Karpas-422 (cell line): ENCODE data around the gene GON4L. TPM values are rescaled to one million over a fixed set of nuclear protein-coding genes. Genes with fewer than 3 reads are reported as not detected.
"Not testable (repeated sequence)": the region's sequence is repeated elsewhere in the genome, so short reads cannot be mapped to it uniquely, and the experiment has no call there.

Experiments used
- DNase-seq: peaks from one replicate; pipeline ENCODE4 v3.0.0-alpha.2; 2015
- H2AFZ ChIP-seq: fragments of 200-600 bp; sonication (generic); 2 replicates; pipeline ENCODE4 v1.6.1; 2014; ENCODE audit warnings: antibody characterized with exemption, low read length, mixed read lengths
- H3K27ac ChIP-seq: fragments of 200-600 bp; sonication (generic); 2 replicates; pipeline ENCODE4 v1.5.1; 2014; ENCODE audit warnings: mild to moderate bottlenecking, low read length, moderate library complexity
- H3K27me3 ChIP-seq: fragments of 200-600 bp; sonication (generic); 2 replicates; pipeline ENCODE4 v1.6.1; 2014; ENCODE audit warnings: low read length, mixed read lengths
- H3K36me3 ChIP-seq: fragments of 200-600 bp; sonication (generic); 2 replicates; pipeline ENCODE4 v1.6.1; 2014; ENCODE audit warnings: low read length, mixed read lengths; ENCODE audit not compliant: insufficient read depth
- H3K4me1 ChIP-seq: fragments of 200-600 bp; sonication (generic); 2 replicates; pipeline ENCODE4 v1.6.1; 2014; ENCODE audit warnings: mild to moderate bottlenecking, low read length, mixed read lengths
- H3K4me2 ChIP-seq: fragments of 200-600 bp; sonication (generic); 2 replicates; pipeline ENCODE4 v1.6.1; 2014; ENCODE audit warnings: low read length, low read depth, mild to moderate bottlenecking; ENCODE audit not compliant: poor library complexity, severe bottlenecking
- H3K4me3 ChIP-seq: fragments of 200-600 bp; sonication (generic); 2 replicates; pipeline ENCODE4 v1.5.1; 2014; ENCODE audit warnings: mild to moderate bottlenecking, antibody characterized with exemption, low read length, mixed read lengths
- H3K79me2 ChIP-seq: fragments of 200-600 bp; sonication (generic); 2 replicates; pipeline ENCODE4 v1.6.1; 2014; ENCODE audit warnings: mild to moderate bottlenecking, low read length, mixed read lengths
- H3K9ac ChIP-seq: fragments of 200-600 bp; sonication (generic); 2 replicates; pipeline ENCODE4 v1.6.0; 2014; ENCODE audit warnings: low read length
- H3K9me2 ChIP-seq: fragments of 200-600 bp; sonication (generic), shearing (Covaris generic); replicated peaks from 2 replicates; pipeline ENCODE4 v1.6.0; 2014; ENCODE audit warnings: mild to moderate bottlenecking, low read length, moderate library complexity; ENCODE audit not compliant: insufficient read depth
- H3K9me3 ChIP-seq: fragments of 300-700, 200-600 bp; sonication (generic); 2 replicates; pipeline ENCODE4 v1.6.1; 2014; ENCODE audit warnings: low read length, mixed read lengths
- H4K20me1 ChIP-seq: fragments of 200-600 bp; sonication (generic); 2 replicates; pipeline ENCODE4 v1.6.1; 2014; ENCODE audit warnings: mild to moderate bottlenecking, antibody characterized with exemption, low read length, low read depth; ENCODE audit not compliant: insufficient read depth
- small RNA-seq: library from RNA; depleted of rRNA; stranded (forward); fragments of <200 nt; gene quantifications from one replicate; pipeline ENCODE3, GENCODE V24; 2014
- total RNA-seq: library from RNA; depleted of rRNA; stranded (reverse); fragments of >200 nt; shearing (Covaris generic); gene quantifications from 2 replicates; pipeline ENCODE4 v1.2.3, GENCODE V29; 2014; ENCODE audit warnings: low replicate concordance; rRNA removed

The GON4L gene
- total RNA-seq, 1 experiment from 2014 or later = 32.9 TPM

GRCh38 chr1:155706139-155706538 is 150.9 kb downstream of the GON4L start:
- Histone ChIP-seq H3K4me2 (no peak overlapping the region), H3K9me3 (no peaks in the 10 kb centered on the region), H3K79me2 (peaks cover 76% of the 10 kb centered on the region), H4K20me1 (no peaks in the 10 kb centered on the region), H3K9me2 (no peaks in the 10 kb centered on the region), H3K4me1 (no peaks in the 10 kb centered on the region), H3K27me3 (no peaks in the 10 kb centered on the region), H3K36me3 (peaks cover 12% of the 10 kb centered on the region), H3K27ac (no peak overlapping the region), H3K9ac (no peak overlapping the region), H3K4me3 (no peak overlapping the region), H2AFZ (no peak overlapping the region)
- DNase-seq = no peak

GRCh38 chr1:155704414-155704813 is 152.6 kb downstream of the GON4L start:
- not testable (repeated sequence) for H3K9me2 ChIP-seq, H3K27ac ChIP-seq, H3K4me3 ChIP-seq, DNase-seq, H3K4me2 ChIP-seq, H3K9ac ChIP-seq, H3K4me1 ChIP-seq, H4K20me1 ChIP-seq, H3K27me3 ChIP-seq, H2AFZ ChIP-seq, H3K36me3 ChIP-seq, H3K9me3 ChIP-seq
- peaks cover 79% of the 10 kb centered on the region for H3K79me2 ChIP-seq

GRCh38 chr1:155703216-155703615 is 153.8 kb downstream of the GON4L start:
- H3K9me3 ChIP-seq = no peaks in the 10 kb centered on the region
- H2AFZ ChIP-seq = no peak overlapping the region
- H3K4me2 ChIP-seq = no peak overlapping the region
- H3K27ac ChIP-seq = no peak overlapping the region
- peaks cover 79% of the 10 kb centered on the region for H3K79me2 ChIP-seq
- H4K20me1 ChIP-seq = no peaks in the 10 kb centered on the region
- H3K27me3 ChIP-seq = no peaks in the 10 kb centered on the region
- H3K4me1 ChIP-seq = no peaks in the 10 kb centered on the region
- H3K9ac ChIP-seq = no peak overlapping the region
- no peaks in the 10 kb centered on the region for H3K36me3 ChIP-seq
- H3K9me2 ChIP-seq = no peaks in the 10 kb centered on the region
- no peak for DNase-seq
- no peak overlapping the region for H3K4me3 ChIP-seq

GRCh38 chr1:155701675-155702074 is 155.3 kb downstream of the GON4L start:
- H3K4me3 ChIP-seq, H3K27me3 ChIP-seq, H3K9ac ChIP-seq, H3K4me1 ChIP-seq, H3K4me2 ChIP-seq, H3K27ac ChIP-seq, DNase-seq, H3K9me2 ChIP-seq, H4K20me1 ChIP-seq, H3K36me3 ChIP-seq, H2AFZ ChIP-seq, H3K9me3 ChIP-seq: not testable (repeated sequence)
- peaks cover 81% of the 10 kb centered on the region for H3K79me2 ChIP-seq

Small RNA genes lying within 50 kb of the gene (small RNA-seq; reads per million reads assigned to genes)
- not detected for gene RF00015

Other genes with a start within 250 kb of the GON4L start
- gene MSTO1, start 247.0 kb downstream of the GON4L start, total RNA-seq = 55.2 and 56.9 TPM in 2 replicates
- 54.4 and 67.0 TPM in 2 replicates for gene YY1AP1, start 168.4 kb downstream of the GON4L start, total RNA-seq
- gene DAP3, start 168.1 kb downstream of the GON4L start, total RNA-seq = 102 and 107 TPM in 2 replicates
- 40.8 and 51.2 TPM in 2 replicates for gene SYT11, start 2.4 kb upstream of the GON4L start, total RNA-seq
- 12.2 and 12.8 TPM in 2 replicates for gene RIT1, start 54.1 kb upstream of the GON4L start, total RNA-seq
- gene KHDC4, start 77.2 kb upstream of the GON4L start, total RNA-seq = 42.7 and 63.2 TPM in 2 replicates
- gene RXFP4, start 84.4 kb upstream of the GON4L start, total RNA-seq = not detected in 2 replicates
- gene ARHGEF2, start 121.3 kb upstream of the GON4L start, total RNA-seq = 85.1 and 207 TPM in 2 replicates
- gene SSR2, start 163.7 kb upstream of the GON4L start, total RNA-seq = 145 and 205 TPM in 2 replicates
- gene UBQLN4, start 196.6 kb upstream of the GON4L start, total RNA-seq = 29.1 and 37.9 TPM in 2 replicates
- gene LAMTOR2, start 197.6 kb upstream of the GON4L start, total RNA-seq = 106 and 167 TPM in 2 replicates
- gene RAB25, start 203.9 kb upstream of the GON4L start, total RNA-seq = not detected in 2 replicates
- 2.3 and 2.5 TPM in 2 replicates for gene MEX3A, start 225.3 kb upstream of the GON4L start, total RNA-seq